Progenitor cell of endocrine pancreas (in vitro differentiated cells): ENCODE data around the gene DHRS12. TPM values are rescaled to one million over a fixed set of nuclear protein-coding genes. Genes with fewer than 3 reads are reported as not detected.

Experiments used
- DNase-seq: peaks from one replicate; pipeline ENCODE4 v3.0.0; 2021; ENCODE audit warnings: low spot score; ENCODE audit not compliant: unreplicated experiment
- H3K27ac Mint-ChIP-seq: 2 replicates; pipeline ENCODE4 v1.8.0; 2021; ENCODE audit warnings: mild to moderate bottlenecking, moderate library complexity, mixed read lengths
- H3K27me3 Mint-ChIP-seq: 2 replicates; pipeline ENCODE4 v1.8.0; 2021; ENCODE audit warnings: mixed read lengths
- H3K36me3 Mint-ChIP-seq: 2 replicates; pipeline ENCODE4 v1.8.0; 2022; ENCODE audit warnings: mixed read lengths; ENCODE audit not compliant: insufficient read depth
- H3K4me1 Mint-ChIP-seq: 2 replicates; pipeline ENCODE4 v1.8.0; 2021; ENCODE audit warnings: low read depth, mixed read lengths
- H3K4me3 Mint-ChIP-seq: 2 replicates; pipeline ENCODE4 v1.8.0; 2021; ENCODE audit warnings: low read depth, mild to moderate bottlenecking, moderate library complexity, mixed read lengths
- H3K9me3 Mint-ChIP-seq: 2 replicates; pipeline ENCODE4 v1.8.0; 2021; ENCODE audit warnings: low read depth, mixed read lengths
- total RNA-seq: library from RNA; stranded (reverse); gene quantifications from 2 replicates; pipeline ENCODE4 v1.2.1, GENCODE V29; 2021
- TF ChIP-seq, protein P1 (sequence below): fragments of 200-600 bp; sonication (generic); IDR thresholded peaks from one replicate; pipeline ENCODE4 v1.5.0; 2021; ENCODE audit warnings: antibody characterized with exemption, mild to moderate bottlenecking; ENCODE audit not compliant: unreplicated experiment

Gene DHRS12
- total RNA-seq, 1 donor from 2014 or later: 19.6 TPM

DNA sequence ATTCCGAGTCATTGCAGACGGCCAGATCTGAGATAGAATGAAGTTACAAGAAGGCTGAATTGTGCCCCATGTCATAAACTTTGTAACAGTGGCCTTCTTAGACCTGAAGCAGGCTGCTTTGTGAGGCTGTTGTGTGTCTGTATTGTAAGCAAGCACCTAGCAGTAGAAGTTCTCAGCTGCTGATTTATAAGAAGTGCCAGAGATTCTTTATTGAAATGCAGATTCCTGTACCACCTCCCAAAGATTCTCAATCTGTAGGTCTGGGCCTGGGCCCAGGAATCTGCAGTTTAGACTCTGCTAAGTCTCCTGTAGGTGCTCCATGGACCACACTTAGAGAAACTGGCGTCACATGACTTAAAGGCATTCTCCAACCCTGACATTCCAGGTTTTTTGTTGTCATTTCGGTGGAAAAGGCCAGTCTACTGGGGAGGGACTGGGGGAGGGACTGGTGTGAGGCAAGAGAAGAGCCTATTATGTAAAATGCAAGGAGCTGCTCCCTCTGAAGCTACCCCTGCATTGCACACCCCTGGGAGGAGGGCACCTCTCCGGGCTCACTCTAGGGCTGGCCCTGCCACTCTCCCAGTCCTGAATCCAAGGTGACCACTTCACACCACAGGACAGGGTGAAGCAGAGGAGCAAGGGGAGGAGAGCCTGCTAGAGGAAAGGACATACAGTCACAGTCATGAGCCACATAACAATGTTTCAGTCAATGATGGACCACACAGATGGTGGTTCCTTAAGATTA is 41.8 kb upstream of the DHRS12 start:
- Mint-ChIP-seq H3K27ac (no peak overlapping the region), H3K4me3 (peak overlapping the region; percentile 38)
- no peak for DNase-seq

DNA sequence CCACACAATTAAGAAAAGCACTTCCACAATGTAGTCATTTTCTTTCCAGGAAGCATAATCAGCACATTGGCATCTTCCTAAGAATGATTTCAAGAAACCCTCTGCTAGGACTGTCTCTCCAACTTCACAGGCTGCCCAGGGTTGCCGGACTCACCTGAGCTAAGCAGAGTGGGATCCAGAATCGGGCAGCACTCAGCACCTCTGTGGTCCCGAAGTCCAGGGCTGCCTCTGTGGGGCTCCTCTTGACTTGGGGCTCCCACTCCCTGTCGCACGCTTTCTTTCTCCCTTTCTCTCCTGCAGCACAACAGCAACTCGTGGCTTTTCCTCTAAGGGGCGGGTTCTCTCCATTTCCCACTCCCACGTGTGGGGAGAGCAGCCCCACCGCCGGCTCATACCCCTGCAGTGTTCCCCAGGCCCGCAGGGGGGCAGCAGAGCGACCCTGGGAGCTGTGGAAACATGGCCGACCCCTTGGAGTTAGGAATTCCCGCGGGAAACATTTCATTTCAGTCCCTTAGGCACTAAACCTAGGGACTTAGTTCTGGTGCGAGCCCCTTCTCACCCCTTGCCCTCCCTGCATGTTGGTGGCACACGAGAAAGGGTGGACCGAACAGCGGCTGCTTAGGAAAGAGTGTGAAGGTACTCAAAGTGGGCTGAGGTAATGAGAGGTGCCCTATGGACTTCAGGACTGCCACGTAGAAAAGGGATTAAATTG is 41.1 kb upstream of the DHRS12 start, which contains the start of gene TMEM272:
TMEM272 (minus strand) TSS at position 316 of the 712 bp plus-strand sequence. CDS start 6,647 bp downstream, outside the sequence.
- no peaks in the 10 kb centered on the region for H3K4me1 Mint-ChIP-seq
- H3K4me3 Mint-ChIP-seq: peak within 1 kb of the TSS; percentile 38

More for the DNA sequence above, 41.8 kb upstream of the DHRS12 start:
- peaks cover 3% of the 10 kb centered on the region for H3K36me3 Mint-ChIP-seq
- no peaks in the 10 kb centered on the region for H3K4me1 Mint-ChIP-seq
- peaks cover 8% of the 10 kb centered on the region for H3K27me3 Mint-ChIP-seq
- TF ChIP-seq, protein P1, sequence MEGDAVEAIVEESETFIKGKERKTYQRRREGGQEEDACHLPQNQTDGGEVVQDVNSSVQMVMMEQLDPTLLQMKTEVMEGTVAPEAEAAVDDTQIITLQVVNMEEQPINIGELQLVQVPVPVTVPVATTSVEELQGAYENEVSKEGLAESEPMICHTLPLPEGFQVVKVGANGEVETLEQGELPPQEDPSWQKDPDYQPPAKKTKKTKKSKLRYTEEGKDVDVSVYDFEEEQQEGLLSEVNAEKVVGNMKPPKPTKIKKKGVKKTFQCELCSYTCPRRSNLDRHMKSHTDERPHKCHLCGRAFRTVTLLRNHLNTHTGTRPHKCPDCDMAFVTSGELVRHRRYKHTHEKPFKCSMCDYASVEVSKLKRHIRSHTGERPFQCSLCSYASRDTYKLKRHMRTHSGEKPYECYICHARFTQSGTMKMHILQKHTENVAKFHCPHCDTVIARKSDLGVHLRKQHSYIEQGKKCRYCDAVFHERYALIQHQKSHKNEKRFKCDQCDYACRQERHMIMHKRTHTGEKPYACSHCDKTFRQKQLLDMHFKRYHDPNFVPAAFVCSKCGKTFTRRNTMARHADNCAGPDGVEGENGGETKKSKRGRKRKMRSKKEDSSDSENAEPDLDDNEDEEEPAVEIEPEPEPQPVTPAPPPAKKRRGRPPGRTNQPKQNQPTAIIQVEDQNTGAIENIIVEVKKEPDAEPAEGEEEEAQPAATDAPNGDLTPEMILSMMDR: no peak
- peaks cover 3% of the 10 kb centered on the region for H3K9me3 Mint-ChIP-seq

DNA sequence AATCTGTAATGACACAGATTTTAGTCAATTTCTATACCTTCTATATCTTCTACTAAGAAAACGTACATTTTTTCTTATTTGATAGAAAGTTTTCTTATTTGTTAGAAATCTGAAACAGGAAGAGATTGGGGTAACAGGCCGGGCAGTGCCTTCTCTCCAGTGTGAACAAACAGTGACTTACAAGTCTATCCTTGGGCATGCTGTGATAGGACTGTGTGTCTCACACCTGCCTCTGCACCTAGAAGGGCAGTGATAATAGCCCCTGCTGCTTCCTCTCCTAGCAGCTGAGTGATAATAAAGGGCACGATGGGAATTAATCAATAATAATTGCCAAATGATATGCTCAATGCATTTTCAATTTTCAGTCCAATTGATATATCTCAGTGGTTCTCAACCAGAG is 39.6 kb upstream of the DHRS12 start:
- Mint-ChIP-seq H3K27ac (no peak overlapping the region), H3K4me1 (no peaks in the 10 kb centered on the region), H3K36me3 (peaks cover 2% of the 10 kb centered on the region), H3K27me3 (peaks cover 8% of the 10 kb centered on the region), H3K4me3 (no peak overlapping the region), H3K9me3 (peaks cover 3% of the 10 kb centered on the region)
- TF ChIP-seq, protein P1: no peak
- DNase-seq: no peak

More for the DNA sequence above, 41.1 kb upstream of the DHRS12 start, which contains the start of gene TMEM272:
- Mint-ChIP-seq H3K27me3 (peaks cover 8% of the 10 kb centered on the region), H3K36me3 (peaks cover 3% of the 10 kb centered on the region), H3K27ac (no peak within 1 kb of the TSS), H3K9me3 (peaks cover 3% of the 10 kb centered on the region)
- DNase-seq: peak; percentile 73
- TF ChIP-seq, protein P1: peak; percentile 86

DNA sequence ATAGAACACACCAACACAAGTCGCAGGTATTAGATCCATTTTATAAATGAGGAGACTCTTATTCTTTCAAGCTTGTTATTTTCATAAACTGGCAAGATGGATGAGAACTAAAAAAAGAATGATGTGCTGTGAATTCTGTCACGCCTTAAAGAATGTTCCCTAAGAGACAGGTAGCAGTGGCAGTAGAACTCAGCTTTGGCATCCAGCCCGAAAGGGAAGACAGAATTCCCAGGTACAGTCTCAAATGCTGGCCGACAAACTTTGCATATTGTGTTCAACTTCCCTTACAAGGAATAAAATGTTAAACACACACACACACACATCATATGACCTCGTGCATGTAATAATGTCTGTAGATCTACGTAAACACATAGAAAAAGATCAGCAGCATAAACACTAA is 37.8 kb upstream of the DHRS12 start:
- Mint-ChIP-seq H3K4me1 (no peaks in the 10 kb centered on the region), H3K9me3 (no peaks in the 10 kb centered on the region), H3K27me3 (peaks cover 8% of the 10 kb centered on the region), H3K4me3 (no peak overlapping the region), H3K36me3 (no peaks in the 10 kb centered on the region), H3K27ac (no peak overlapping the region)
- no peak for DNase-seq
- TF ChIP-seq, protein P1: no peak

DNA sequence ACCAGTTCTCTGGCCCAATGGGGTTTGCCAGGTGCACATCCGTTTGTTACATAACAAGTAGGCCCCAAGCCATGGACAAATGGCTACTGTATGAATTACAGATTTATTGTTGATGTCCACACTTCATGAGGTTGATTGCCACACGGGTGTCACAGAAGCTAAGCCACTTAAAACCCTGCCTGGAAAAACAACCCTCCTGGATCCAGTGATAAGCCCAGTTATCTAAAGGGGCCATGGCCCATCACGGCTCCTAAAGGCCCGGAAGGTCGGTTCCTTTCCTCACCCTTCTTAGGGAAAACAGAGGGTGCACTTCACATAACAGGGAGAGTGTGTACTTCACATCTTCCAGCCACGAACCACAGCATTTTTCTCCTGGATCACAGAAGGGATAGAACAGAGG is 37.0 kb upstream of the DHRS12 start:
- Mint-ChIP-seq H3K4me3 (no peak overlapping the region), H3K27me3 (peaks cover 8% of the 10 kb centered on the region), H3K27ac (no peak overlapping the region), H3K36me3 (no peaks in the 10 kb centered on the region), H3K4me1 (no peaks in the 10 kb centered on the region), H3K9me3 (no peaks in the 10 kb centered on the region)
- TF ChIP-seq, protein P1: no peak
- DNase-seq: no peak
